ENCODE measurements around the gene VPREB1.
"Not testable (repeated sequence)": the region's sequence is repeated elsewhere in the genome, so short reads cannot be mapped to it uniquely, and the experiment has no call there.

The VPREB1 gene

GRCh38 chr22:22245935-22246525 lies 1.4 kb downstream of the VPREB1 start:
- Histone ChIP-seq H3K27ac (ENCODE audit: low read length) (no peak overlapping the region), H3K27me3 (ENCODE audit: control insufficient read depth, insufficient read depth, low read length) (peaks cover 85% of the 10 kb centered on the region), H3K36me3 (ENCODE audit: control insufficient read depth, insufficient read depth, low read length) (no peaks in the 10 kb centered on the region), H3K4me3 (ENCODE audit: low read length) (no peak overlapping the region), H3K9me3 (ENCODE audit: control insufficient read depth, insufficient read depth, low read length) (no peaks in the 10 kb centered on the region), H3K4me1 (ENCODE audit: control insufficient read depth, insufficient read depth, low read length) (no peaks in the 10 kb centered on the region)
- WGBS (ENCODE audit: insufficient coverage, insufficient read length): no CpG with 5 or more reads among the region's 6 CpGs
- DNase-seq (ENCODE audit: low read depth, low spot score): no peak

GRCh38 chr22:22246706-22247105 lies 2.1 kb downstream of the VPREB1 start:
- peaks cover 80% of the 10 kb centered on the region for H3K27me3 ChIP-seq (ENCODE audit: control insufficient read depth, insufficient read depth, low read length)
- no CpG with 5 or more reads among the region's 9 CpGs for WGBS (ENCODE audit: insufficient coverage, insufficient read length)
- H3K36me3 ChIP-seq (ENCODE audit: control insufficient read depth, insufficient read depth, low read length): no peaks in the 10 kb centered on the region
- H3K27ac ChIP-seq (ENCODE audit: low read length): no peak overlapping the region
- H3K4me3 ChIP-seq (ENCODE audit: low read length): no peak overlapping the region
- no peaks in the 10 kb centered on the region for H3K4me1 ChIP-seq (ENCODE audit: control insufficient read depth, insufficient read depth, low read length)
- H3K9me3 ChIP-seq (ENCODE audit: control insufficient read depth, insufficient read depth, low read length): no peaks in the 10 kb centered on the region
- DNase-seq (ENCODE audit: low read depth, low spot score): no peak

GRCh38 chr22:22248878-22249277 lies 4.3 kb downstream of the VPREB1 start:
- Histone ChIP-seq H3K9me3 (ENCODE audit: control insufficient read depth, insufficient read depth, low read length) (no peaks in the 10 kb centered on the region), H3K27me3 (ENCODE audit: control insufficient read depth, insufficient read depth, low read length) (peaks cover 61% of the 10 kb centered on the region), H3K4me1 (ENCODE audit: control insufficient read depth, insufficient read depth, low read length) (no peaks in the 10 kb centered on the region), H3K36me3 (ENCODE audit: control insufficient read depth, insufficient read depth, low read length) (no peaks in the 10 kb centered on the region), H3K4me3 (ENCODE audit: low read length) (no peak overlapping the region), H3K27ac (ENCODE audit: low read length) (no peak overlapping the region)
- DNase-seq (ENCODE audit: low read depth, low spot score): no peak
- no CpG with 5 or more reads among the region's 3 CpGs for WGBS (ENCODE audit: insufficient coverage, insufficient read length)

GRCh38 chr22:22250651-22251050 lies 6.1 kb downstream of the VPREB1 start:
- DNase-seq (ENCODE audit: low read depth, low spot score); H3K4me3 ChIP-seq (ENCODE audit: low read length); H3K36me3 ChIP-seq (ENCODE audit: control insufficient read depth, insufficient read depth, low read length); H3K4me1 ChIP-seq (ENCODE audit: control insufficient read depth, insufficient read depth, low read length); H3K27ac ChIP-seq (ENCODE audit: low read length); H3K9me3 ChIP-seq (ENCODE audit: control insufficient read depth, insufficient read depth, low read length): not testable (repeated sequence)
- H3K27me3 ChIP-seq (ENCODE audit: control insufficient read depth, insufficient read depth, low read length): peaks cover 44% of the 10 kb centered on the region
- no CpG with 5 or more reads among the region's 8 CpGs for WGBS (ENCODE audit: insufficient coverage, insufficient read length)

- peaks cover 15% of the 10 kb centered on the region for H3K27me3 ChIP-seq (ENCODE audit: control insufficient read depth, insufficient read depth, low read length)
- not testable (repeated sequence) for DNase-seq (ENCODE audit: low read depth, low spot score); H3K27ac ChIP-seq (ENCODE audit: low read length); H3K36me3 ChIP-seq (ENCODE audit: control insufficient read depth, insufficient read depth, low read length); H3K4me1 ChIP-seq (ENCODE audit: control insufficient read depth, insufficient read depth, low read length); H3K4me3 ChIP-seq (ENCODE audit: low read length); H3K9me3 ChIP-seq (ENCODE audit: control insufficient read depth, insufficient read depth, low read length)
- WGBS (ENCODE audit: insufficient coverage, insufficient read length): no CpG with 5 or more reads among the region's 13 CpGs
These were observed 11.5 kb downstream of the VPREB1 start for GRCh38 chr22:22256133-22256532.

- H3K27ac ChIP-seq (ENCODE audit: low read length); DNase-seq (ENCODE audit: low read depth, low spot score); H3K36me3 ChIP-seq (ENCODE audit: control insufficient read depth, insufficient read depth, low read length); H3K4me3 ChIP-seq (ENCODE audit: low read length); H3K4me1 ChIP-seq (ENCODE audit: control insufficient read depth, insufficient read depth, low read length); H3K9me3 ChIP-seq (ENCODE audit: control insufficient read depth, insufficient read depth, low read length): not testable (repeated sequence)
- peaks cover 18% of the 10 kb centered on the region for H3K27me3 ChIP-seq (ENCODE audit: control insufficient read depth, insufficient read depth, low read length)
- WGBS (ENCODE audit: insufficient coverage, insufficient read length): no CpG with 5 or more reads among the region's 7 CpGs
These were observed 14.2 kb downstream of the VPREB1 start for GRCh38 chr22:22258597-22259415.

GRCh38 chr22:22260169-22260568 lies 15.6 kb downstream of the VPREB1 start:
- H3K4me3 ChIP-seq (ENCODE audit: low read length); H3K4me1 ChIP-seq (ENCODE audit: control insufficient read depth, insufficient read depth, low read length); H3K36me3 ChIP-seq (ENCODE audit: control insufficient read depth, insufficient read depth, low read length); DNase-seq (ENCODE audit: low read depth, low spot score); H3K27ac ChIP-seq (ENCODE audit: low read length); H3K9me3 ChIP-seq (ENCODE audit: control insufficient read depth, insufficient read depth, low read length): not testable (repeated sequence)
- peaks cover 24% of the 10 kb centered on the region for H3K27me3 ChIP-seq (ENCODE audit: control insufficient read depth, insufficient read depth, low read length)
- WGBS (ENCODE audit: insufficient coverage, insufficient read length): no CpG with 5 or more reads among the region's 2 CpGs

- not testable (repeated sequence) for H3K9me3 ChIP-seq (ENCODE audit: control insufficient read depth, insufficient read depth, low read length); DNase-seq (ENCODE audit: low read depth, low spot score); H3K27ac ChIP-seq (ENCODE audit: low read length); H3K36me3 ChIP-seq (ENCODE audit: control insufficient read depth, insufficient read depth, low read length); H3K4me3 ChIP-seq (ENCODE audit: low read length); H3K4me1 ChIP-seq (ENCODE audit: control insufficient read depth, insufficient read depth, low read length)
- no CpG with 5 or more reads among the region's 4 CpGs for WGBS (ENCODE audit: insufficient coverage, insufficient read length)
- peaks cover 28% of the 10 kb centered on the region for H3K27me3 ChIP-seq (ENCODE audit: control insufficient read depth, insufficient read depth, low read length)
These were observed 16.0 kb downstream of the VPREB1 start for GRCh38 chr22:22260586-22260985.

GRCh38 chr22:22262332-22263074 lies 17.9 kb downstream of the VPREB1 start:
- not testable (repeated sequence) for H3K4me1 ChIP-seq (ENCODE audit: control insufficient read depth, insufficient read depth, low read length); H3K9me3 ChIP-seq (ENCODE audit: control insufficient read depth, insufficient read depth, low read length); H3K27ac ChIP-seq (ENCODE audit: low read length); DNase-seq (ENCODE audit: low read depth, low spot score); H3K36me3 ChIP-seq (ENCODE audit: control insufficient read depth, insufficient read depth, low read length); H3K4me3 ChIP-seq (ENCODE audit: low read length)
- WGBS (ENCODE audit: insufficient coverage, insufficient read length): no CpG with 5 or more reads among the region's 3 CpGs
- H3K27me3 ChIP-seq (ENCODE audit: control insufficient read depth, insufficient read depth, low read length): peaks cover 17% of the 10 kb centered on the region

- DNase-seq (ENCODE audit: low read depth, low spot score); H3K4me3 ChIP-seq (ENCODE audit: low read length); H3K36me3 ChIP-seq (ENCODE audit: control insufficient read depth, insufficient read depth, low read length); H3K9me3 ChIP-seq (ENCODE audit: control insufficient read depth, insufficient read depth, low read length); H3K4me1 ChIP-seq (ENCODE audit: control insufficient read depth, insufficient read depth, low read length); H3K27ac ChIP-seq (ENCODE audit: low read length): not testable (repeated sequence)
- peaks cover 16% of the 10 kb centered on the region for H3K27me3 ChIP-seq (ENCODE audit: control insufficient read depth, insufficient read depth, low read length)
- WGBS (ENCODE audit: insufficient coverage, insufficient read length): no CpG with 5 or more reads among the region's 3 CpGs
These were observed 19.2 kb downstream of the VPREB1 start for GRCh38 chr22:22263823-22264222.
